SK-N-SH (cell line): ENCODE data around the gene TNIP3. TPM values are rescaled to one million over a fixed set of nuclear protein-coding genes. Genes with fewer than 3 reads are reported as not detected.
A peak's percentile ranks its signal among the peaks of the same experiment; 100 is the strongest.

Source experiments
- CTCF ChIA-PET: fragments of 300-600, 350-600 bp; formaldehyde crosslinking; extraction: SDS; loops from one replicate; lab custom pipeline; 2021; lab: Yijun Ruan, JAX
- POLR2A ChIA-PET: fragments of 350-600 bp; sonication (Branson Sonifier 250); formaldehyde crosslinking; extraction: SDS; loops from one replicate; lab custom pipeline; 2020; ENCODE audit warnings: antibody characterized with exemption, inconsistent platforms; lab: Yijun Ruan, JAX
- DNase-seq: peaks from one replicate; pipeline ENCODE4 v3.0.0; 2012
- H2AFZ ChIP-seq: fragments of 200-600 bp; sonication (generic); 2 replicates; pipeline ENCODE4 v1.8.1; 2016; ENCODE audit warnings: antibody characterized with exemption, mild to moderate bottlenecking, low read depth
- H3F3A ChIP-seq: fragments of 200-600 bp; sonication (generic); replicated peaks from 2 replicates; pipeline ENCODE3; 2016; ENCODE audit warnings: antibody characterized with exemption, mild to moderate bottlenecking; ENCODE audit not compliant: insufficient read depth
- H3K27ac ChIP-seq, 2 experiments: fragments of 200-500 bp in 1 of 2; fragments of 200-600 bp in 1 of 2; sonication (Bioruptor generic) in 1 of 2; sonication (generic), shearing (Covaris generic) in 1 of 2; 2 replicates each; pipeline versions ENCODE4 v1.5.1 to v1.6.1; 2014 to 2016; ENCODE audit warnings: low read depth in 2 of 2, inconsistent platforms in 1 of 2, low read length in 1 of 2, mild to moderate bottlenecking in 1 of 2, mixed read lengths in 1 of 2
- H3K27me3 ChIP-seq: fragments of 200-600 bp; sonication (generic), shearing (Covaris generic); 2 replicates; pipeline ENCODE4 v1.6.1; 2016; ENCODE audit warnings: mixed run types; ENCODE audit not compliant: insufficient read depth
- H3K36me3 ChIP-seq, 2 experiments: fragments of 200-500 bp in 1 of 2; fragments of 200-600 bp in 1 of 2; sonication (Bioruptor generic) in 1 of 2; sonication (generic) in 1 of 2; replicated peaks in 1 of 2; 2 replicates each; pipeline versions ENCODE3 to v1.5.1; 2014 to 2016; ENCODE audit warnings: low read length in 1 of 2, mild to moderate bottlenecking in 1 of 2; ENCODE audit not compliant: insufficient read depth in 2 of 2, control insufficient read depth in 1 of 2
- H3K4me1 ChIP-seq, 2 experiments: fragments of 200-500 bp in 1 of 2; fragments of 200-600 bp in 1 of 2; sonication (Bioruptor generic) in 1 of 2; sonication (generic), shearing (Covaris generic) in 1 of 2; 2 replicates each; pipeline versions ENCODE4 v1.5.1 to v1.6.1; 2014 to 2016; ENCODE audit warnings: low read depth in 1 of 2, low read length in 1 of 2, mixed run types in 1 of 2; ENCODE audit not compliant: insufficient read depth in 2 of 2, control insufficient read depth in 1 of 2
- H3K4me2 ChIP-seq: fragments of 200-600 bp; sonication (generic), shearing (Covaris generic); 2 replicates; pipeline ENCODE4 v1.6.1; 2017; ENCODE audit warnings: mixed run types
- H3K4me3 ChIP-seq, 2 experiments: fragments of 200-500 bp in 1 of 2; fragments of 200-600 bp in 1 of 2; sonication (Bioruptor generic) in 1 of 2; sonication (generic), shearing (Covaris generic) in 1 of 2; 2 replicates each; pipeline versions ENCODE4 v1.5.1 to v1.8.1; 2014 to 2016; ENCODE audit warnings: low read depth in 2 of 2, inconsistent platforms in 1 of 2, low read length in 1 of 2, mild to moderate bottlenecking in 1 of 2, mixed read lengths in 1 of 2, moderate library complexity in 1 of 2
- H3K79me2 ChIP-seq: fragments of 200-600 bp; sonication (generic); 2 replicates; pipeline ENCODE4 v1.8.1; 2017; ENCODE audit warnings: mild to moderate bottlenecking; ENCODE audit not compliant: insufficient read depth
- H3K9ac ChIP-seq: fragments of 200-600 bp; sonication (generic); 2 replicates; pipeline ENCODE4 v1.6.1; 2017; ENCODE audit warnings: mixed run types
- H3K9me2 ChIP-seq: fragments of 200-600 bp; sonication (generic); 2 replicates; pipeline ENCODE4 v1.6.1; 2017; ENCODE audit warnings: mixed run types
- H3K9me3 ChIP-seq: fragments of 200-600 bp; sonication (generic); 2 replicates; pipeline ENCODE4 v1.6.1; 2017; ENCODE audit warnings: mixed run types, mild to moderate bottlenecking, moderate library complexity
- H4K20me1 ChIP-seq: fragments of 200-600 bp; sonication (generic); 2 replicates; pipeline ENCODE4 v1.6.1; 2017; ENCODE audit warnings: mild to moderate bottlenecking, mixed run types; ENCODE audit not compliant: insufficient read depth
- ELF1 ChIP-seq: IDR thresholded peaks from 2 replicates; pipeline ENCODE4 v1.4.0; 2012
- EZH2phosphoT487 ChIP-seq: fragments of 200-600 bp; sonication (generic); IDR thresholded peaks from 2 replicates; pipeline ENCODE4 v1.6.1; 2017; ENCODE audit warnings: low read depth, mixed run types, mild to moderate bottlenecking, antibody characterized with exemption, moderate library complexity, borderline replicate concordance
- JUND ChIP-seq: IDR thresholded peaks from 2 replicates; pipeline ENCODE4 v1.4.0; 2012
- MXI1 ChIP-seq: IDR thresholded peaks from 2 replicates; pipeline ENCODE4 v1.6.1; 2012; ENCODE audit warnings: mild to moderate bottlenecking, low read depth, low read length, improper control_type of control experiment
- NFIC ChIP-seq: IDR thresholded peaks from 2 replicates; pipeline ENCODE4 v1.4.0; 2012; ENCODE audit warnings: borderline replicate concordance
- NRF1 ChIP-seq: IDR thresholded peaks from 2 replicates; pipeline ENCODE4 v1.6.1; 2012; ENCODE audit warnings: low read depth, mild to moderate bottlenecking, low read length
- PBX3 ChIP-seq: IDR thresholded peaks from 2 replicates; pipeline ENCODE4; 2012
- POLR2AphosphoS5 ChIP-seq: IDR thresholded peaks from 2 replicates; pipeline ENCODE4 v1.6.1; 2012; ENCODE audit warnings: low read depth, low read length
- RFX5 ChIP-seq: IDR thresholded peaks from 2 replicates; pipeline ENCODE4 v1.6.1; 2012; ENCODE audit warnings: mild to moderate bottlenecking, improper control_type of control experiment, low read length
- RXRA ChIP-seq: IDR thresholded peaks from 2 replicates; pipeline ENCODE4 v1.4.0; 2012; ENCODE audit warnings: low read depth, mild to moderate bottlenecking, borderline replicate concordance
- TCF12 ChIP-seq: IDR thresholded peaks from 2 replicates; pipeline ENCODE4 v1.4.0; 2012
- TEAD4 ChIP-seq: IDR thresholded peaks from 2 replicates; pipeline ENCODE4 v1.4.0; 2012; ENCODE audit warnings: mild to moderate bottlenecking, borderline replicate concordance; ENCODE audit not compliant: insufficient read depth
- ZBTB33 ChIP-seq: IDR thresholded peaks from 2 replicates; pipeline ENCODE4 v1.4.0; 2012; ENCODE audit warnings: low read depth, borderline replicate concordance
- WGBS: methylation state at CpG from one replicate; pipeline ENCODE4 v1.1.6; 2017; ENCODE audit warnings: low lambda C conversion rate; 5-methylcytosine and 5-hydroxymethylcytosine counted together
- polyA plus RNA-seq, 3 experiments: library from polyadenylated mRNA; depleted of rRNA; stranded (reverse); fragments of >200 nt; gene quantifications; 2 replicates each; pipeline ENCODE4 v1.2.3, GENCODE V29; 2012

The TNIP3 gene
- polyA plus RNA-seq, 1 of the 3 experiments (the other 2 are of a cell fraction), result 0.15 TPM

- Histone ChIP-seq H4K20me1 (no peaks in the 10 kb centered on the region), H3K9me3 (no peaks in the 10 kb centered on the region), H3F3A (peaks cover 14% of the 10 kb centered on the region), H3K36me3 (no peaks in the 10 kb centered on the region), H3K4me3 (no peak overlapping the region), H3K9ac (no peak overlapping the region), H2AFZ (peak overlapping the region; percentile 60; the same call in 1 of the 2 replicates), H3K79me2 (no peaks in the 10 kb centered on the region), H3K9me2 (peaks cover 5% of the 10 kb centered on the region; the same call in 1 of the 2 replicates), H3K4me1 (no peaks in the 10 kb centered on the region), H3K27ac (no peak overlapping the region), H3K4me2 (no peak overlapping the region), H3K27me3 (no peaks in the 10 kb centered on the region)
- ChIA-PET POLR2A (no interaction called here), CTCF (interaction anchor here (1.5 kb wide), 1 partner anchor 37 kb away, joined by 3 read pairs; no protein-coding TSS in a partner anchor)
- no peak for DNase-seq
- TF ChIP-seq EZH2phosphoT487 (no peak), TEAD4 (peak; percentile 13; the same call in 1 of the 2 replicates), TCF12 (peak; percentile 51), ELF1 (no peak), PBX3 (peak; percentile 40; the same call in 1 of the 2 replicates), NFIC (0 out of 2 replicates have a peak, but pooled peaks have one; percentile 6), JUND (peak; percentile 22; the same call in 1 of the 2 replicates), NRF1 (no peak)
- 10% methylated on average over 4 of the region's 4 CpGs for WGBS
Observed at GRCh38 chr4:121148000-121148399, 16.1 kb downstream of the TNIP3 start.

- no peaks in the 10 kb centered on the region for H3K27me3 ChIP-seq
- no peak overlapping the region for H3K4me3 ChIP-seq
- ChIA-PET POLR2A (no interaction called here), CTCF (interaction anchor here (1.2 to 1.4 kb wide), 2 partner anchors 12 to 46 kb away, joined by 4 read pairs; no protein-coding TSS in a partner anchor)
- H3K4me2 ChIP-seq, result no peak overlapping the region
- H3K27ac ChIP-seq, result no peak overlapping the region
- peaks cover 5% of the 10 kb centered on the region; the same call in 1 of the 2 replicates for H3K9me2 ChIP-seq
- H2AFZ ChIP-seq, result peak overlapping the region; percentile 39; the same call in 1 of the 2 replicates
- no peaks in the 10 kb centered on the region for H4K20me1 ChIP-seq
- H3K79me2 ChIP-seq, result no peaks in the 10 kb centered on the region
- 32% methylated on average over 1 of the region's 1 CpG for WGBS
- H3K4me1 ChIP-seq, result no peaks in the 10 kb centered on the region
- peaks cover 14% of the 10 kb centered on the region for H3F3A ChIP-seq
- no peaks in the 10 kb centered on the region for H3K36me3 ChIP-seq
- TF ChIP-seq ELF1, result no peak
- no peak for TF ChIP-seq TEAD4
- TF ChIP-seq, all 33 proteins: peak for 0
- Histone ChIP-seq H3K9ac (no peak overlapping the region), H3K9me3 (no peaks in the 10 kb centered on the region)
- DNase-seq, result no peak
Observed at GRCh38 chr4:121146530-121146929, 17.6 kb downstream of the TNIP3 start.

- Histone ChIP-seq H3K27me3 (no peaks in the 10 kb centered on the region), H2AFZ (no peak overlapping the region), H3K79me2 (no peaks in the 10 kb centered on the region), H3K9me3 (no peaks in the 10 kb centered on the region), H3K4me2 (no peak overlapping the region), H3K36me3 (no peaks in the 10 kb centered on the region), H4K20me1 (no peaks in the 10 kb centered on the region), H3K4me3 (no peak overlapping the region), H3K4me1 (no peaks in the 10 kb centered on the region; a peak in 1 of 4 replicates), H3K27ac (no peak overlapping the region), H3K9me2 (no peaks in the 10 kb centered on the region), H3K9ac (no peak overlapping the region), H3F3A (peaks cover 14% of the 10 kb centered on the region)
- 62% methylated on average over 1 of the region's 1 CpG for WGBS
- CTCF ChIA-PET, result no interaction called here
- POLR2A ChIA-PET, result no interaction called here
- no peak for DNase-seq
- TF ChIP-seq PBX3 (no peak), NRF1 (no peak), MXI1 (no peak), RFX5 (no peak), ZBTB33 (no peak), RXRA (no peak), POLR2AphosphoS5 (no peak)
Observed at GRCh38 chr4:121145430-121145829, 18.7 kb downstream of the TNIP3 start.
